ENCODE data around the gene GRM4.

GRM4 gene

GRCh38 chr6:34037151-34037550, 108.7 kb downstream of the GRM4 start:
- DNase-seq = no peak

GRCh38 chr6:34036357-34037069, 109.4 kb downstream of the GRM4 start:
- no peak for DNase-seq

- no peak for DNase-seq
Observed at GRCh38 chr6:34035704-34036356, 110.1 kb downstream of the GRM4 start.

GRCh38 chr6:34035161-34035560, 110.7 kb downstream of the GRM4 start:
- DNase-seq = no peak

GRCh38 chr6:34032856-34033255, 113.0 kb downstream of the GRM4 start:
- DNase-seq = no peak

GRCh38 chr6:34031625-34032383, 114.1 kb downstream of the GRM4 start:
- DNase-seq = no peak

- DNase-seq = no peak
Observed at GRCh38 chr6:34030831-34031624, 114.9 kb downstream of the GRM4 start.

GRCh38 chr6:34029489-34030280, 116.2 kb downstream of the GRM4 start:
- DNase-seq = no peak

GRCh38 chr6:34028691-34029360, 117.1 kb downstream of the GRM4 start:
- no peak for DNase-seq

- no peak for DNase-seq
Observed at GRCh38 chr6:34027939-34028441, 117.9 kb downstream of the GRM4 start.

- peak in 1 of 2 experiments; percentile 18 for DNase-seq
Observed at GRCh38 chr6:34027445-34027936, 118.4 kb downstream of the GRM4 start.

GRCh38 chr6:34025861-34026260, 120.0 kb downstream of the GRM4 start:
- DNase-seq = no peak

GRCh38 chr6:34025112-34025807, 120.6 kb downstream of the GRM4 start:
- no peak for DNase-seq

GRCh38 chr6:34022873-34023255, 123.0 kb downstream of the GRM4 start:
- no peak for DNase-seq

- DNase-seq = no peak
Observed at GRCh38 chr6:34022250-34022872, 123.5 kb downstream of the GRM4 start.

- DNase-seq = no peak
Observed at GRCh38 chr6:34021554-34022190, 124.2 kb downstream of the GRM4 start.

GRCh38 chr6:34020807-34021553, 124.9 kb downstream of the GRM4 start:
- no peak for DNase-seq

GRCh38 chr6:34020278-34020677, 125.6 kb downstream of the GRM4 start:
- DNase-seq = no peak

Measured in NCI-H187 (cell line).